BLaER1 treated with 17β-estradiol and CSF1 and Interleukin-3, amounts not matched to agents 10 nM and 100 nM (cell line): ENCODE data around the gene RASSF3.
"Not testable (repeated sequence)": the region's sequence is repeated elsewhere in the genome, so short reads cannot be mapped to it uniquely, and the experiment has no call there.

Experiments
- H3K27ac ChIP-seq, 11 experiments: shearing (Covaris generic); formaldehyde crosslinking; 2 replicates each; pipeline ENCODE4 v1.8.1; 2022
- H3K27me3 ChIP-seq, 11 experiments: shearing (Covaris generic); formaldehyde crosslinking; 2 replicates each; pipeline ENCODE4 v1.8.1; 2022
- H3K36me3 ChIP-seq, 11 experiments: shearing (Covaris generic); formaldehyde crosslinking; 2 replicates each; pipeline ENCODE4 v1.8.1; 2022
- H3K4me1 ChIP-seq, 10 experiments: shearing (Covaris generic); formaldehyde crosslinking; 2 replicates each; pipeline ENCODE4 v1.8.1; 2022
- H3K4me2 ChIP-seq, 11 experiments: shearing (Covaris generic); formaldehyde crosslinking; 2 replicates each; pipeline ENCODE4 v1.8.1; 2022
- H3K4me3 ChIP-seq, 10 experiments: shearing (Covaris generic); formaldehyde crosslinking; 2 replicates each; pipeline ENCODE4 v1.8.1; 2022
- H3K9ac ChIP-seq, 11 experiments: shearing (Covaris generic); formaldehyde crosslinking; 2 replicates each; pipeline ENCODE4 v1.8.1; 2022
- H3K9me3 ChIP-seq, 11 experiments: shearing (Covaris generic); formaldehyde crosslinking; replicated peaks in 1 of 11; 2 replicates each; pipeline ENCODE4 v1.8.1; 2022
- H4K20me1 ChIP-seq, 11 experiments: shearing (Covaris generic); formaldehyde crosslinking; 2 replicates each; pipeline ENCODE4 v1.8.1; 2022
- Cebpa-rat ChIP-seq, 11 experiments: shearing (Covaris generic); IDR thresholded peaks; 2 replicates each; pipeline ENCODE4 v1.8.1; 2022

Gene RASSF3

DNA sequence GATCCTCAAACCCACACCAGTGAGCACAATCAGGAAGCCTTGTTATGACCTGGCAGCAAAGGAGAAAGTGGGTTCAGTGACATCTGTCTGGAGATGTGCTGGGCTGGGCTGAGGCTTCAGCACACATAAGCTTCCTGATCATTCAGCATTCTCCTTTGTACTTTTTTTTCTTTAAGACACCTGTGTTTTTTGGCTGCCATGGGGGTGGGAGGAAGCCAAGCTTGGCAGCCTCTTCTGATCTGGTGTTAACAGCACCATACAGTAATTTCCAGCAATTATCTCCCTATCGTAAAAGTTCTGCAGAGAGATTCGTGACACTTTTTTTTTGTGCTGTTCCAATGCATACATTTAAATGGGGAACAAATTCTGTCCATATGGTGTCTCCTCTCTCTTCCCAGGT lies 38.9 kb upstream of the RASSF3 start:
- Histone ChIP-seq H3K27ac (no peak overlapping the region), H3K9me3 (peaks cover 22 to 33% (median 30%) of the 10 kb centered on the region in 11 experiments), H4K20me1 (no peaks in the 10 kb centered on the region), H3K9ac (no peak overlapping the region), H3K4me1 (peaks cover 12 to 33% (median 21%) of the 10 kb centered on the region in 10 experiments), H3K4me2 (peak overlapping the region in 1 of 11 experiments; percentile 22; a peak in 1 of 22 replicates), H3K4me3 (no peak overlapping the region), H3K36me3 (peaks cover 0 to 5% (median 0%) of the 10 kb centered on the region in 11 experiments; a peak in 2 of 22 replicates), H3K27me3 (no peaks in the 10 kb centered on the region)
- TF ChIP-seq Cebpa-rat (IDR thresholded peaks at IDR 0.05): no peak

DNA sequence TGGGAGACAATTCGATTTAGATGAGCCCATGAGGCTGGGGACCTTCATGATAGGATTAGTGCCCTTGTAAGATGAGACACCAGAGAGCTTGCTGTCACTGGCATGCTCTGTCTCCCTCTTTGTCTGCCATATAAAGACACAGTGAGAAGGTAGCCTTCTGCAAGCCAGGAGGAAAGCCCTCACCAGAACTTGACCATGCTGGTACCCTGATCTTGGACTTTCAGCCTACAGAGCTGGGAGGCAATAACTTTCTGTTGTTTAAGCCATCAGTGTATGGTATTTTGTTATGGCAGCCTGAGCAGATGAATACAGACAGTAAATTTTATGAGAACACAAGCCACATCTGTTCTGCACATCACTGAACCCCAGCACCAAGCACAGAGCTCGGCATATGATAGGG lies 38.1 kb upstream of the RASSF3 start:
- Histone ChIP-seq H3K4me3 (no peak overlapping the region), H3K36me3 (peaks cover 0 to 5% (median 0%) of the 10 kb centered on the region in 11 experiments; a peak in 2 of 22 replicates), H3K9me3 (peaks cover 26 to 36% (median 32%) of the 10 kb centered on the region in 11 experiments), H3K9ac (no peak overlapping the region), H3K27me3 (no peaks in the 10 kb centered on the region), H3K4me2 (no peak overlapping the region), H3K27ac (no peak overlapping the region), H4K20me1 (no peaks in the 10 kb centered on the region), H3K4me1 (peaks cover 4 to 25% (median 13%) of the 10 kb centered on the region in 10 experiments)
- TF ChIP-seq Cebpa-rat (IDR thresholded peaks at IDR 0.05): no peak

GRCh38 chr12:64574837-64575236 lies 35.5 kb upstream of the RASSF3 start:
- no peak for TF ChIP-seq Cebpa-rat (IDR thresholded peaks at IDR 0.05)
- H3K9ac ChIP-seq: no peak overlapping the region
- peaks cover 0 to 8% (median 0%) of the 10 kb centered on the region in 10 experiments; a peak in 4 of 20 replicates for H3K4me1 ChIP-seq

DNA sequence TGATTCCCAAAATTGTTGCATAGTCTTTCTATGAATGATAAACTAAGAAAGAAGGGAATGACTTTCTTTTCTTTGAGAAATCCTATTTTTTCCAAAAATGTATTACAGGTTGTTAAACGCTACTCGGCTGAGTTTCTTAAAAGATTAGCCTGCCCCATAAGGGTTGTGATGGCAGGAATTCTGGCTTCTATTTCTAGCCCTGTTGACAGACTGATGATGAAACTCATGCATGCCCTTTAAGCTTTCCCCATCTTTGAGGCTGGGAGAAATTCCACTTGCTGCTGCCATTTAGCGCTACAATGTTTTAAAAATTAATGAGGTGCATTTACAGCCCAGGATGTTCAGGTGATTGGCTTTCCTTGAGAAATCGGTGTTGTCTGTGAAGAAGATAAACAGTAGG lies 33.2 kb upstream of the RASSF3 start:
- Histone ChIP-seq H4K20me1 (no peaks in the 10 kb centered on the region), H3K9me3 (peaks cover 26 to 36% (median 32%) of the 10 kb centered on the region in 11 experiments), H3K27ac (no peak overlapping the region), H3K4me3 (no peak overlapping the region), H3K4me2 (no peak overlapping the region), H3K9ac (no peak overlapping the region), H3K36me3 (peaks cover 0 to 5% (median 0%) of the 10 kb centered on the region in 11 experiments; a peak in 2 of 22 replicates), H3K4me1 (peaks cover 0 to 8% (median 0%) of the 10 kb centered on the region in 10 experiments; a peak in 3 of 20 replicates), H3K27me3 (no peaks in the 10 kb centered on the region)
- no peak for TF ChIP-seq Cebpa-rat (IDR thresholded peaks at IDR 0.05)

More at GRCh38 chr12:64574837-64575236, 35.5 kb upstream of the RASSF3 start:
- Histone ChIP-seq H3K27ac (no peak overlapping the region), H3K9me3 (peaks cover 26 to 36% (median 32%) of the 10 kb centered on the region in 11 experiments), H4K20me1 (no peaks in the 10 kb centered on the region), H3K4me2 (no peak overlapping the region), H3K27me3 (no peaks in the 10 kb centered on the region), H3K4me3 (no peak overlapping the region), H3K36me3 (peaks cover 0 to 5% (median 0%) of the 10 kb centered on the region in 11 experiments; a peak in 2 of 22 replicates)

- no peak for TF ChIP-seq Cebpa-rat (IDR thresholded peaks at IDR 0.05)
- Histone ChIP-seq H3K9me3 (peaks cover 26 to 36% (median 29%) of the 10 kb centered on the region in 11 experiments), H3K36me3 (peaks cover 0 to 5% (median 0%) of the 10 kb centered on the region in 11 experiments; a peak in 2 of 22 replicates), H3K4me2 (peak overlapping the region in 1 of 11 experiments; percentile 13; a peak in 1 of 22 replicates), H3K9ac (no peak overlapping the region), H4K20me1 (no peaks in the 10 kb centered on the region), H3K27me3 (no peaks in the 10 kb centered on the region), H3K27ac (no peak overlapping the region), H3K4me1 (peaks cover 6 to 15% (median 9%) of the 10 kb centered on the region in 10 experiments), H3K4me3 (no peak overlapping the region)
Measured at GRCh38 chr12:64578566-64578965, 31.7 kb upstream of the RASSF3 start.

DNA sequence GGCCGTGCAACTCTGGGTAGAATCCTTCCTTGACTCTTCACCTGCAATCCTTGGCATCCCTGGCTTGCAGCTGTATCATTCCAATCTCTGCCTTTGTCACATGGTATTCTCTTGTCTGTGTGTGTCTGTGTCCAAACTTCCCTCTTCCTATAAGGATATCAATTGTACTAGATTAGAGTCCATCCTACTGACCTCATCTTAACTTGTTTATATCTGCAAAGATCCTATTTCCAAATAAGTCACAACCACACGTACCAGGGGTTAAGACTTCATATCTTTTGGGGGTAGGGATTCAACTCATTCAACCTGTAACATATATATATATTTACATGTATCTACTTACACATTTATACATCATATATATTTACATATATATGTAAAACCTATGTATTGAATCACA lies 29.6 kb upstream of the RASSF3 start:
- Histone ChIP-seq H3K27ac (no peak overlapping the region), H3K9ac (no peak overlapping the region), H3K27me3 (no peaks in the 10 kb centered on the region), H3K9me3 (peaks cover 5 to 15% (median 9%) of the 10 kb centered on the region in 11 experiments; a peak in 21 of 22 replicates), H3K4me2 (no peak overlapping the region), H4K20me1 (no peaks in the 10 kb centered on the region), H3K36me3 (no peaks in the 10 kb centered on the region), H3K4me1 (peaks cover 17 to 31% (median 25%) of the 10 kb centered on the region in 10 experiments), H3K4me3 (no peak overlapping the region)
- no peak for TF ChIP-seq Cebpa-rat (IDR thresholded peaks at IDR 0.05)

- no peak for TF ChIP-seq Cebpa-rat (IDR thresholded peaks at IDR 0.05)
- Histone ChIP-seq H3K9me3 (0 out of 22 replicates have a peak, but pooled peaks cover 0 to under 1% (median 0%) of the 10 kb centered on the region in 11 experiments), H4K20me1 (no peaks in the 10 kb centered on the region), H3K27me3 (no peaks in the 10 kb centered on the region), H3K9ac (no peak overlapping the region), H3K4me1 (peaks cover 17 to 34% (median 25%) of the 10 kb centered on the region in 10 experiments), H3K4me3 (no peak overlapping the region), H3K4me2 (no peak overlapping the region), H3K36me3 (no peaks in the 10 kb centered on the region), H3K27ac (no peak overlapping the region)
Measured at GRCh38 chr12:64582114-64582513, 28.2 kb upstream of the RASSF3 start.

GRCh38 chr12:64582862-64583261 lies 27.4 kb upstream of the RASSF3 start:
- no peaks in the 10 kb centered on the region for H3K27me3 ChIP-seq
- no peaks in the 10 kb centered on the region for H3K36me3 ChIP-seq
- no peak for TF ChIP-seq Cebpa-rat (IDR thresholded peaks at IDR 0.05)
- H3K9me3 ChIP-seq: no peaks in the 10 kb centered on the region
- H3K4me2 ChIP-seq: peak overlapping the region in 9 of 11 experiments; percentile 53 to 70 (median 61); a peak in 10 of 22 replicates
- H3K27ac ChIP-seq: peak overlapping the region in 7 of 11 experiments; percentile 42 to 75 (median 66); a peak in 10 of 22 replicates
- peaks cover 17 to 34% (median 24%) of the 10 kb centered on the region in 10 experiments for H3K4me1 ChIP-seq
- H3K9ac ChIP-seq: no peak overlapping the region
- H4K20me1 ChIP-seq: no peaks in the 10 kb centered on the region
- H3K4me3 ChIP-seq: no peak overlapping the region

DNA sequence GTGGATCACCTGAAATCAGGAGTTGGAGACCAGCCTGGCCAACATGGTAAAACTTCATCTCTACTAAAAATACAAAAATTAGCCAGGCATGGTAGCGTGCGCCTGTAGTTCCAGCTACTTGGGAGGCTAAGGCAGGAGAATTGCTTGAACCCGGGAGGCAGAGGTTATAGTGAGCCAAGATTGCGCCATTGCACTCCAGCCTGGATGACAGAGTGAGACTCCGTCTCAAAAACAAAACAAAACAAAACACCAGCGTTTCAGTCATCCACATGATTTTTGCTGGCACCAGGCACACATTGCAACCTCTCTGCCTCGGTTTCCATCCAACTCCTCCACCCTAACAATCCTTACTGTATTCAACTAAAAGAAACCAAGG lies 26.9 kb upstream of the RASSF3 start:
- H3K36me3 ChIP-seq, H4K20me1 ChIP-seq, H3K27me3 ChIP-seq, H3K9me3 ChIP-seq, H3K4me3 ChIP-seq: not testable (repeated sequence)
- peak overlapping the region; percentile 53 to 71 (median 61) for H3K4me2 ChIP-seq
- peak overlapping the region in 10 of 11 experiments; percentile 9 to 75 (median 59); a peak in 16 of 22 replicates for H3K27ac ChIP-seq
- peak overlapping the region in 4 of 11 experiments; percentile 28 to 53 (median 50); a peak in 7 of 22 replicates for H3K9ac ChIP-seq
- H3K4me1 ChIP-seq: peaks cover 17 to 34% (median 21%) of the 10 kb centered on the region in 10 experiments
